ENCODE data around the gene ARID4B.
"Not testable (repeated sequence)": the region's sequence is repeated elsewhere in the genome, so short reads cannot be mapped to it uniquely, and the experiment has no call there.

ARID4B gene

DNA sequence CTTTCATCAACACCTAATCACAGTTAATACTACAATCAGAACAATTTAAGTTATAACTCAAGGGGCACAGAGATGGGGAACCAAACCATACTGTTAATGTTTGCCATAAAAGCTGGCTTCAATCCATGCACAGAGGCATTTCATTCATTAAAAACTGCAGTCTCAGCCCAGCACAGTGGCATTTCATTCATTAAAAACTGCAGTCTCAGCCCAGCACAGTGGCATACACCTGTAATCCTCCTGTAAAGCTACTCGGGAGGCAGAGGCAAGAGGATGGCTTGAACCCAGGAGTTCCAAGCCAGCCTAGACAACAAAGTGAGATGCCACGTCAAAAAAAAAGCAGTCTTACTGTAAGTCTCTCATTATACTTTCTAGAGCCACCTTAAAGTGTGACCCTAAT is 29.2 kb downstream of the ARID4B start:
- DNase-seq (ENCODE audit: low read depth in 2 of 2): no peak

GRCh38 chr1:235297579-235297978 is 30.4 kb downstream of the ARID4B start:
- no peak for DNase-seq (ENCODE audit: low read depth in 2 of 2)

GRCh38 chr1:235296729-235297128 is 31.2 kb downstream of the ARID4B start:
- no peak for DNase-seq (ENCODE audit: low read depth in 2 of 2)

DNA sequence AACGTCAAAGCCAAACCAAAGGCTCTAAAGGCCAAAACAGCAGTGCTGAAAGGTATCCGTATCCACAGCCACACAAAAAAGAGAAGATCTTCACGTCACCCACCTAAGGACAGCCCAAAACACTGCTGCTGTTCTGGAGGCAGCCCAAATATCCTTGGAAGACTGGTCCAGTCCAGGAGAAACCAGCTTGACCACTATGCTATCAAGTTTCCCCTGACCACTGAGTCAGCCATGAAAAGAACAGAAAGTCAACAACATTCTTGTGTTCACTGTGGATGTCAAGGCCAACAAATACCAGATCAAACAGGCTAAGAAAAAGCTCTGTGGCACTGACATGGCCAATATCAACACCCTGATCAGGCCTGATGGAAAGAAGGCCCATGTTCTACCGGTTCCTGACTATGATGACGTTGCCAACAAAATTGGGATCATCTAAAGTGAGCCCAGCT is 32.1 kb downstream of the ARID4B start:
- DNase-seq (ENCODE audit: low read depth in 2 of 2): no peak

DNA sequence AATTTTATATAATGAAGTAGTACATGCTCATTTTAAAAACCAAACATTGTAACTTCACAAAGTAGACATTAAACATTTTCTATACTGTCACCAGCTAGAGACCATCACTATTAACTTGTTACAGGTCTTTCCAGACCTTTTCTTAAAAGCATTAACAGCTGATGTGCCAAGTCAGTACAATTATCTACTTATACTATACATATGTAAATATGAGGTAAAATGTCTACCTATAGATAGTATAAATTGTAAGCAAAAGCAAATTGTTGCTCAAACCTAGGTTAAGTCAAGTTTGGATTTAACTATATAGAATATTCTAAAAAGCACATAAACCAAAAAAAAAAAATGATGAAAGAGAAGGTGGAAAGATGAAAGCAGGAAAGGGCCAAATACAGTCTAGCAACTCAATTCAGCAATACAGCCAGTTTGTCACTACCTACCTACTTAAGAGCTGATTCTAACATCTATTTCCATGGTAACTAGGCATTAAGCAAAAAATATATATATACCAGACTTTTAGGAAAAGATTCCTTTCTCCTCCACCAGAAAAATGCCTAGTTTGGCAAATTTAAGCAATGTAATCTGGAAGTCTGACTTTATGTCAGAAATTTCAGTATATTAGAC is 34.5 kb downstream of the ARID4B start:
- no peak for DNase-seq (ENCODE audit: low read depth in 2 of 2)

DNA sequence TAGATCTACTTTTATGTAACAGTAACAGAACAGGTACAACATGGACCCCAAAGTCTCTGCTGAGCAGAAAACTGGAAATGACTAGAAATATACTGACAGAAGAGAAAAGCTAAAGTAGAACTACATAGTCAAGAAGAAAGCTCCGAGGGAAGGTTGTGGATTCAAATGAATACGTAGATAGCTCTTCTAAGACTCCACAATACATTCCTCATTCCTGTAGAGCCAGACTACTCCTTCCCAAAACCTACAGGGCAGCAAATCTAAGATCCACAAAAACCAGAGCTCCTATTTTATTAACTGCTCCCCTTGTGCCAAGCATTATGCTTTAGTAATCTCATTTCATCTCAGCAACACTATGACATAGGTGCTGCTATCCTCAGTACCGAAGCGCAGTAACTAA is 35.2 kb downstream of the ARID4B start:
- no peak for DNase-seq (ENCODE audit: low read depth in 2 of 2)

DNA sequence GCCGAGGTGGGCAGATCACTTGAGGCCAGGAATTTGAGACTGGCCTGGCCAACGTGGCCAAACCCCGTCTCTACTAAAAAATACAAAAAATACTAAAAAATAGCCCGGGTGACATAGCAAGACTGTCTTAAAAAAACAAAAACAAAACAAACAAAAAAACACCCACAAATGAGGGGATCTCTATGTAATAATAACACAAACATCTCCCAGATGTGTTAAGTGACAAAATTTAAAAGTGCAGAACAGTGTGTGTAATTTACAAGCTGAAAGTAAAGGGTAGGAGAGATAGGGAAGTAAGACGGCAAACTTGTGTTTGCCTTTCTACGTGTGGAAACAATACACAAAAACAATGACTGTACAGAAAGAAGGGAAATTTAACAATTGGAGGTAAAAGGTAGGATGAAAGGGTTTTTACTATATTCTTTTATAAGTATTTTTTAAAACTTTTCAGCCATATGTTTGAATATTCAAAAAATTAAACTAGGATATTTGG is 36.3 kb downstream of the ARID4B start:
- DNase-seq (ENCODE audit: low read depth in 2 of 2): no peak

DNA sequence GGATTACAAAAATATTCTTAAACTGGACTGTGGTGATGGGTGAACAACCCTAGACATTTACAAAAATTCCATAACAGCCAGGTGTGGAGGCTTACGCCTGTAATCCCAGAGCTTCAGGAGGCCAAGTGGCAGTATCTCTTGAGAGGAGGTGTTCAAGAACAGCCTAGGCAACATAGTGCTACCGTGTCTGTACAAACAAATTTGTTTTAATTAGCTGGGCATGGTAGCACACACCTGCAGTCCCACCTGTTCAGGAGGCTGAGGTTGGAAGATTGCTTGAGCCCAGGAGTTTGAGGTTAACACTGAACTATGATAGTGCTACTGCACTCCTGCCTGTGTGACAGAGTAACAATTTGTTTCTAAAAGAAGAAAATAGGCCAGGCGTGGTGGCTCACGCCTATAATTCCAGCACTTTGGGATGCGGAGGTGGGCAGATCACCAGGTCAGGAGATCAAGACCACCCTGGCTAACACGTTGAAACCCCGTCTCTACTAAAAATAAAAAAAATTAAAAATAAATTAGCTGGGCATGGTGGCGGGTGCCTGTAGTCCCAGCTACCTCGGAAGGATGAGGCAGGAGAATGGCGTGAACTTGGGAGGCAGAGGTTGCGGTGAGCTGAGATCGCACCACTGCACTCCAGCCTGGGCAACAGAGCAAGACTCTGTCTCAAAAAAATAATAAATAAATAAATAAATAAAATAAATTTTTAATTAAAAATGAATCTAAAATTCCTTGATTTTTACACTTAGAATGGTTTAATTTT is 37.1 kb downstream of the ARID4B start:
- DNase-seq (ENCODE audit: low read depth in 2 of 2): no peak

DNA sequence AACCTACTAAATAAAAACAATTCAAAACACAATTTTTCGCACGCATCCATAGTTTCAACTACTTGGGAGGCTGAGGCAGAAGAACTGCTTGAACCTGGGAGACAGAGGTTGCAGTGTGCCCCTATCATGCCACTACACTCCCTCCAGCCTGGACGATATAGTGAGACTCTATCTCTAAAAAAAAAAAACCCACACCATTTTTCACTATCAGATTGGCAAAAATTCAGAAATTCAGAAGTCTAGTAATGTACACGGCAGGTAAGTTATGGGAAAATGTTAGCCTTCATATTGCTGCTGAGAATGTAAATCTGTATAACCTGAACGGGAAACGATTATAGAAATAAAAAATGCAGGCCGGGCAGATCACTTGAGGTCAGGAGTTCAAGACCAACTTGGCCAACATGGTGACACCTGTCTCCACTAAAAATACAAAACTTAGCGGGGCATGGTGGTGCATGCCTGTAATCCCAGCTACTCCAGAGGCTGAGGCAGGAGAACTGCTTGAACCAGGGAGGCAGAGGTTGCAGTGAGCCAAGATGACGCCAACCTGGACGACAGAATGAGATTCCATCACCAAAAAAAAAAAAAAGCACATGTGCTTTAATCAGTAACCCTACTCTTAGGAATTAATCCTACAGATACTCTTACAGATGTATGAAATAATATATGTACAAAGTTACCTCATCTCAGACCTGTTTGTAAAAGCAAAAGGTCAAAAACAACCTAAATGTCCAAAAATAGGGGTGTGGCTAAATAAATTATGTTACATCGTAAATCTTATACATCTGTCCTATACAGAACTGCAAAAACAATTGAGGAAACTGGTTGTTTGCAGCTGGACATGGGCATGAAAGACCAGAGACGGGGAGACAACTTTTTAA is 37.9 kb downstream of the ARID4B start:
- DNase-seq (ENCODE audit: low read depth in 2 of 2): no peak

DNA sequence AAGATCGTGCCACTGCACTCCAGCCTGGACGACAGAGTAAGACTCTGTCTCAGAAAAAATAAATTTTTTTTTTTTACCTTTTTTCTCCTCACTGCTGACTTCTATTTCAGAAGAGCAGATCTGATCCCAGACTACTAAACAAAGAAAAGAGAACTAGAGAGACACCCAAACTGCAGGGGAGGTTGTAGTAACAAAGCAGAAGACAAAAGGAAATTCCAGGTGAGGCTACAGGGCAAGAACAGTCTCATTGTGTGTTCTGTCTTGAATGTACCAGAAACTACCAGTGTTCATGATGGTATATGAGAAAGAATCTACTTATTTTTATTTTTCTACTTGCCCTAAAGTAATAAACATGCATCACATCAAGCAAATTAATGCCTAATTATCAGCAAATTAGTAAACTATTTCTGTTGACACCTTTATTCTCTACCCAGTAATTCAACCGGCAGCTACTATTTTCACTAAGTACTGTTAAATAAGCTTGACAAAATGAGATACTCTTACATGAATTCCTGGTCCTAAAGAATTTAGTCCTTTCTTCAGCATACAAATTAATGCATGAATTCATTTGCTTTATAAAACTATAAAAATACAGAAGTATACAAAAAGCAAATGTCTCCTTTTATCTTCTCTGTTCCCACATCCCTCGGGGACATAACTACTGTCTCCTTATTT is 40.6 kb downstream of the ARID4B start:
- no peak for DNase-seq (ENCODE audit: low read depth in 2 of 2)

DNA sequence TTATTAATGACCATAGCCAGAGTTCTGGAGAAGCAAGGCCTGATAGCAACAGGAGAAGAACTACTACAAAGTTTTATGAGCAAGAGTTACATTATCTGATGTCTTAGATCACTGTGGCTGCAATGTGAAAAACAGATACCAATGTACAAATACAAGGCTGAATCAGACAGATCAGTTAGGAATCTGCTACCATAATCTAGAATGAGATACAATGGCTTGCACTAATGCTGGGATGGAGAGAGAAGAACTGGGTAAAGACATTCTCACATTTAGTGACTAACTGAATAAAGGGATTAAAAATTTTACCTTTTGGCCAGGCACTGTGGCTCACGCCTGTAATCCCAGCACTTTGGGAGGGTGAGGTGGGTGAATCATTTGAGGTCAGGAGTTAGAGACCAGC is 41.3 kb downstream of the ARID4B start:
- DNase-seq (ENCODE audit: low read depth in 2 of 2): no peak

DNA sequence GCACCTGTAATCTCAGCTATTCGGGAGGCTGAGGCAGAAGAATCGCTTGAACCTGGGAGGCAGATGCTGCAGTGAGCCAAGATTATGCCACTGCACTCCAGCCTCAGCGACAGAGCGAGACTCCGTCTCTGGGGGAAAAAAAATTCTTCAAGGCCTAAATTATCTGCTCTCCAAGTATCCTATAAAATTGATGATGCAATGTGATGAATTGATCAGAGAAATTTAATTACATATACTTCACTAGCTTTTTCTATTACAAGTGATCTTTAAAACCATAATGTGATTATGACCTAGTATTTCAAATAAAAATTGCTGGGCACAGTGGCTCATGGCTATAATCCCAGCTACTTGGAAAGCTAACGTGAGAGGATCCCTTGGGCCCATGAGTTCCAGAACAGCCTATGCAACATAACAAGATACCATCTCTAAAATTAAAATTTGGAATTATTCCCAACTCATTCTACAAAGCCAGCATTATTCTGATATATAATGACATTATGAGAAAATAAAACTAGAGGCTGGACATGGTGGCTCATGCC is 43.7 kb downstream of the ARID4B start:
- DNase-seq (ENCODE audit: low read depth in 2 of 2): no peak

DNA sequence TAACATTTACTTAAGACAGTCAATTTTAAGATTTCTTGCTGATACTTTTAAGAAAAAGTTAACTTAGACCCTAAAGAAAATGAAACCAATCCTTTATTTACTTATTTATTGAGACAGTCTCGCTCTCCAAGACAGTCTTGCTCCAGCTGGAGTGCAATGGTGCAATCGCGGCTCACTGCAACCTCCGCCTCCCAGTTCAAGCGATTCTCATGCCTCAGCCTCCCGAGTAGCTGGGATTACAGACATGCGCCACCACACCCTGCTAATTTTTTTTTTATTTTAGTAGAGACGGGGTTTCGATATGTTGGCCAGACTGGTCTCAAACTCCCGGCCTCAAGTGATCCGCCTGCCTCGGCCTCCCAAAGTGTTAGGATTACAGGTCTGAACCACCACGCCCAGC is 44.3 kb downstream of the ARID4B start:
- DNase-seq (ENCODE audit: low read depth in 2 of 2): not testable (repeated sequence)

DNA sequence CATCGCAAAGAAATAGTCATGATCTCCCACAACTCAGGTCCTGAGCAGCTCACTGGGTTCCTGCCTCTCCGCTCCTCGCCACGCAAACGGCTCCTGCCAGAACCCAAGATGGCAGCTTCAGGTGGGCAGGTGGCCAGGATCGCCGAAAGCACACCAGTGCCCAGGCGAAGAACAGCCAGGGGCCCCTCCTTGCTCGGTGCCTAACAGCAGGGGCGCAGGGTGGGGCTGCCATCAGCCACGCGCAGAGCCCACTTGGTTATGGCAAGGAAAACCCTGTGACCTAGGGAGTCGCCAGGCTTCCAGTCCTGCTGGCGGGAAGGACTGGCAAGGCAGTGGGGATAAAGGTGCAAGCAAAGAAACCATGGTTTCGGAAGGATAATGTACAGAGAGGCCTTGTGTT is 47.5 kb downstream of the ARID4B start:
- DNase-seq (ENCODE audit: low read depth in 2 of 2): no peak

GRCh38 chr1:235279694-235280093 is 48.3 kb downstream of the ARID4B start:
- DNase-seq (ENCODE audit: low read depth in 2 of 2): no peak

DNA sequence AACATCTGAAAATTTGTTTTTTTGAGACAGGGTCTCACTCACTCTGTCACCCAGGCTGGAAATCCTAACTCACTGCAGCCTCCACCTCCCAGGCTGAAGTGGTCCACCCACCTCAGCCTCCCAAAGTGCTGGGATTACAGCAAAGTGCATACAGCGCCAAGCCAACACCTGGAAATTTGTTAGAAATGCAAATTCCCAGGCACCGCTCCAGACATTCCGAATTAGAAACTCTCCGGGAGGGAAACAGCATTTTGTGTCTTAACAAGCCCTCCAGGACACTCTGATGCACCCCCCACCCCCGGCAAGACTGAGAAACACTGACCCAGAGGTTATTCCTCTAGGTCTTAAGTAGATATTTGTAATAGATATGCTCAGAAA is 49.1 kb downstream of the ARID4B start:
- no peak for DNase-seq (ENCODE audit: low read depth in 2 of 2)

DNA sequence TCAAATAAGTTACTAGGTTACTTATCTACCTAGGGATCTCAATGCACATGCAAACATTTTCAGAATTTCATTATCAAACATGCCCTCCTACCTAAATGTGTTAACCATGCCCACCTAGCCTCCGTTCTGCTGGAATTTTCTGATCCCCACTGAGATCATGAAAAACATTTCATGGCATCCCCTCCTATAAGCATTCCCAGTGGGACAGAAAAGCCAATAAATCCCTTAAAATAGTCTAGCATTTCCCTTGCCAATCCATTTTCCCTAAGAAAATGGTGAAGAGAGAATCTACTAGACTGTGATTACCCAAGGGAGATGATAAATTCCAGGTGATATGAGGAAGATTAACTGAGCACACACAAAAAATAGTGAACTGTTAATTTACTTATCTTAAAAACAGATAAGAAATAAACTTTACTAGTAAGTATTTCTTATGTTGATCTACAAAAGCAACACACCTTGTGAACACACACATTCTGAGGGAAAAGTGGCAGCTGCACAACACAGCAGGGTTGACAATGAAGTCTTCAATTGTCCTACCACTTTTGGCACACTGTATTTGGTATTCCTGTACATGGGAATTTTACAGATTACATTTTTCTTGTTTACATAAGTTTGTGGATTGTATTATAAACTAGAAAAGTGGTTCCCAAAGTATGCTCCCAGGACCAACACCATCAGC is 49.6 kb downstream of the ARID4B start:
- no peak for DNase-seq (ENCODE audit: low read depth in 2 of 2)

GRCh38 chr1:235277709-235278108 is 50.3 kb downstream of the ARID4B start:
- no peak for DNase-seq (ENCODE audit: low read depth in 2 of 2)

- no peak for DNase-seq (ENCODE audit: low read depth in 2 of 2)
Observed at GRCh38 chr1:235275836-235276235, 52.1 kb downstream of the ARID4B start.

GRCh38 chr1:235275223-235275622 is 52.8 kb downstream of the ARID4B start:
- no peak for DNase-seq (ENCODE audit: low read depth in 2 of 2)

DNA sequence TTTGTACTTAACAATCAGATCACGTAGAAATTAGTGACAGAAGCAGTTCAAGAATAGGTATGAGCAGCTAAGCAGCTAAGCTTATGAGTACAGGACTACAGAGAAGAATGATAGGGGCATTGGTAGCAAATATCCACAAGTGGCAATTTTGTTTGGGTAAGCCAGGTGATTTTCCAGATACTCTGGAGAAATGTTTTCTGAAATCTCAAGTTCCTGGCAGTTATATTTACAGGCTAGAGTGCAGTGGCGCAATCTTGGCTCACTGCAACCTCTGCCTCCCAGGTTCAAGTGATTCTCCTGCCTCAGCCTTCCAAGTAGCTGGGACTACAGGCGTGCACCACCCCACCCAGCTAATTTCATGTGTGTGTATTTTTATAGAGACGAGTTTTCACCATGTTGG is 55.1 kb downstream of the ARID4B start:
- DNase-seq (ENCODE audit: low read depth in 2 of 2): no peak
